ENCODE measurements around the gene COL19A1.

DNA sequence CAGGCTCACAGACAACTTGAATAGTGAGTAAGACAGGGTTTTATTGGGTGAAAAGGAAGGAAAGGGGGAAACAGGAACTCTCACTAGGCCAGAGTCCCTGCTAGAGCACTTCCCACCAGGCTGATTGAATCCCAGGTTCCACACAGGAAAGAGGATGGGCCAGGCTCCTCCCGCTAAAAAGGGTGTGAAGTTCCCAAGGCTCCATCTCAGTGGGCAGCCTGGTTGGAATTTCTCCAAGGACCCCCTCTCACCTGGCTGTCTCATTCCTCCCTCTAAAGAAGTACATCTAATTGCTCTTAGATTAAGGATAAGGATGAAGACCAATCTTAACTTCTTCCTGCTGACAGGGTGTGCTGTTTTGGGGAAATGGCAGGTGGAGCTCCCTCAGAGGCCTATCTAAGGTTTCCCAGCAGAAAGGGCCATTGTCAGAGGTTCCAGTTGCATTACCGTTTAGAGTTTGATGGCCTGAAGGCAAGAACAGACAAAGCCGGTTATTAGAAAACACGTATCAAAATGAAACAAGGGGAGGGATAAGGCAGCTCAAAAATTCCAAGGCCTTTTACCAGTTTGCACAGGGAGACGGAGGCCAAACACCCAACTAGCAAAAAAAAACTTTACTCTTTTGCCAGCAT lies 21.5 kb downstream of the COL19A1 start:
- TF ChIP-seq, protein P1, sequence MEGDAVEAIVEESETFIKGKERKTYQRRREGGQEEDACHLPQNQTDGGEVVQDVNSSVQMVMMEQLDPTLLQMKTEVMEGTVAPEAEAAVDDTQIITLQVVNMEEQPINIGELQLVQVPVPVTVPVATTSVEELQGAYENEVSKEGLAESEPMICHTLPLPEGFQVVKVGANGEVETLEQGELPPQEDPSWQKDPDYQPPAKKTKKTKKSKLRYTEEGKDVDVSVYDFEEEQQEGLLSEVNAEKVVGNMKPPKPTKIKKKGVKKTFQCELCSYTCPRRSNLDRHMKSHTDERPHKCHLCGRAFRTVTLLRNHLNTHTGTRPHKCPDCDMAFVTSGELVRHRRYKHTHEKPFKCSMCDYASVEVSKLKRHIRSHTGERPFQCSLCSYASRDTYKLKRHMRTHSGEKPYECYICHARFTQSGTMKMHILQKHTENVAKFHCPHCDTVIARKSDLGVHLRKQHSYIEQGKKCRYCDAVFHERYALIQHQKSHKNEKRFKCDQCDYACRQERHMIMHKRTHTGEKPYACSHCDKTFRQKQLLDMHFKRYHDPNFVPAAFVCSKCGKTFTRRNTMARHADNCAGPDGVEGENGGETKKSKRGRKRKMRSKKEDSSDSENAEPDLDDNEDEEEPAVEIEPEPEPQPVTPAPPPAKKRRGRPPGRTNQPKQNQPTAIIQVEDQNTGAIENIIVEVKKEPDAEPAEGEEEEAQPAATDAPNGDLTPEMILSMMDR (IDR thresholded peaks at IDR 0.05; ENCODE audit: insufficient read depth, low read length, poor library complexity, severe bottlenecking): no peak
- no peak for TF ChIP-seq EZH2phosphoT487 (conservative IDR thresholded peaks at IDR 0.05; ENCODE audit: low read length)

All from SU-DHL-6 (cell line).